GM23248 (cell line): ENCODE measurements around the gene ARIH2.

Experiments
- EZH2 ChIP-seq: fragments of 200-600 bp; sonication (generic); IDR thresholded peaks from 2 replicates; pipeline ENCODE4 v1.6.1; 2018; ENCODE audit warnings: antibody characterized with exemption, mild to moderate bottlenecking; ENCODE audit not compliant: insufficient read depth, poor library complexity, severe bottlenecking
- EZH2phosphoT487 ChIP-seq: fragments of 200-600 bp; sonication (generic); IDR thresholded peaks from 2 replicates; pipeline ENCODE4 v1.6.1; 2018; ENCODE audit warnings: antibody characterized with exemption, moderate library complexity, mild to moderate bottlenecking, low read depth; ENCODE audit not compliant: insufficient read depth

- no peak for TF ChIP-seq EZH2phosphoT487
- no peak for TF ChIP-seq EZH2
These were observed 9.3 kb downstream of the ARIH2 start for GRCh38 chr3:48927928-48928327.
